HG03575 (cell line): Measurements from ENCODE around the gene JARID2.

ENCODE experiments used
- ATAC-seq: cut with Tn5 transposase; IDR thresholded peaks from one replicate; pipeline ENCODE4 v1.9.1; 2021; ENCODE audit not compliant: unreplicated experiment, insufficient number of reproducible peaks, low FRiP score; ENCODE audit errors: extremely low read depth

Gene JARID2

GRCh38 chr6:15501826-15502445 lies 256.1 kb downstream of the JARID2 start:
- ATAC-seq, result no peak

GRCh38 chr6:15502446-15503345 lies 256.8 kb downstream of the JARID2 start:
- no peak for ATAC-seq

GRCh38 chr6:15503346-15503680 lies 257.4 kb downstream of the JARID2 start:
- ATAC-seq, result no peak

GRCh38 chr6:15504040-15504495 lies 258.2 kb downstream of the JARID2 start:
- no peak for ATAC-seq

- ATAC-seq, result no peak
These were observed 258.9 kb downstream of the JARID2 start for GRCh38 chr6:15504581-15505350.

- no peak for ATAC-seq
These were observed 259.6 kb downstream of the JARID2 start for GRCh38 chr6:15505463-15505918.

- ATAC-seq, result no peak
These were observed 260.2 kb downstream of the JARID2 start for GRCh38 chr6:15506066-15506465.

- ATAC-seq, result no peak
These were observed 261.4 kb downstream of the JARID2 start for GRCh38 chr6:15507221-15507620.

GRCh38 chr6:15507746-15508145 lies 261.9 kb downstream of the JARID2 start:
- no peak for ATAC-seq

GRCh38 chr6:15508441-15508871 lies 262.6 kb downstream of the JARID2 start:
- no peak for ATAC-seq

GRCh38 chr6:15508931-15509330 lies 263.1 kb downstream of the JARID2 start:
- no peak for ATAC-seq

- no peak for ATAC-seq
These were observed 263.6 kb downstream of the JARID2 start for GRCh38 chr6:15509335-15509933.

GRCh38 chr6:15510121-15510520 lies 264.3 kb downstream of the JARID2 start:
- ATAC-seq, result no peak

- no peak for ATAC-seq
These were observed 264.8 kb downstream of the JARID2 start for GRCh38 chr6:15510536-15511247.

GRCh38 chr6:15511248-15512125 lies 265.6 kb downstream of the JARID2 start:
- no peak for ATAC-seq

- no peak for ATAC-seq
These were observed 266.3 kb downstream of the JARID2 start for GRCh38 chr6:15512126-15512525.

GRCh38 chr6:15512721-15513120 lies 266.9 kb downstream of the JARID2 start:
- no peak for ATAC-seq
